ENCODE data around the gene PXDC1. TPM values are rescaled to one million over a fixed set of nuclear protein-coding genes. Genes with fewer than 3 reads are reported as not detected.
"Not testable (repeated sequence)": the region's sequence is repeated elsewhere in the genome, so short reads cannot be mapped to it uniquely, and the experiment has no call there.

Gene PXDC1
- total and polyA plus RNA-seq, 4 donors: 24.1 to 106 (median 77.6) TPM

DNA sequence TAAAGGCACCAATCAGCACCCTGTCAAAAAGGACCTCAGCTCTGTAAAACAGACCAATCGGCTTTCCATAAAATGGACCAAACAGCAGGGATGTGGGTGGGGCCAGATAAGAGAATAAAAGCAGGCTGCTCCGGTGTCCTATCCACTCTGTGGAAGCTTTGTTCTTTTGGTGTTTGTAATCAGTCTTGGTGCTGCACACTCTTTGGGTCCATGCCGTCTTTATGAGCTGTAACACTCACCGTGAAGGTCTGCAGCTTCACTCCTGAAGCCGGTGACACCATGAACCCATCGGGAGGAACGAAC is 7.3 kb upstream of the PXDC1 start:
- no peaks in the 10 kb centered on the region for H3K36me3 ChIP-seq (ENCODE audit: control insufficient read depth in 4 of 4, insufficient read depth in 3 of 4, low read depth in 1 of 4, low read length in 3 of 4)
- H3K9me3 ChIP-seq (ENCODE audit: control insufficient read depth in 4 of 4, low read length in 3 of 4): no peaks in the 10 kb centered on the region
- H3K27ac ChIP-seq (ENCODE audit: low read depth in 1 of 2, low read length in 2 of 2): no peak overlapping the region
- no peak overlapping the region for H3K9ac ChIP-seq (ENCODE audit: low read depth in 1 of 2, low read length in 2 of 2)
- H3K27me3 ChIP-seq (ENCODE audit: control insufficient read depth in 4 of 4, insufficient read depth in 4 of 4, low read length in 3 of 4): no peaks in the 10 kb centered on the region
- H3K4me3 ChIP-seq (ENCODE audit: low read depth in 1 of 3, low read length in 3 of 3): no peak overlapping the region
- TF ChIP-seq FOXA2 (IDR thresholded peaks at IDR 0.05): no peak
- no peak for TF ChIP-seq NR2F2 (IDR thresholded peaks at IDR 0.05)
- TF ChIP-seq HNF4G (IDR thresholded peaks at IDR 0.05): no peak
- TF ChIP-seq SP1 (IDR thresholded peaks at IDR 0.05): no peak
- no peak for TF ChIP-seq TAF1 (conservative IDR thresholded peaks at IDR 0.05)
- TF ChIP-seq, protein P1, sequence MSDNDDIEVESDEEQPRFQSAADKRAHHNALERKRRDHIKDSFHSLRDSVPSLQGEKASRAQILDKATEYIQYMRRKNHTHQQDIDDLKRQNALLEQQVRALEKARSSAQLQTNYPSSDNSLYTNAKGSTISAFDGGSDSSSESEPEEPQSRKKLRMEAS (IDR thresholded peaks at IDR 0.05): no peak
- TF ChIP-seq ZBTB33 (IDR thresholded peaks at IDR 0.05): no peak
- no peak for TF ChIP-seq YY1 (IDR thresholded peaks at IDR 0.05)
- no peak for TF ChIP-seq REST (IDR thresholded peaks at IDR 0.05)
- no peak for TF ChIP-seq RXRA (IDR thresholded peaks at IDR 0.05)
- no peak for TF ChIP-seq HNF4A (conservative IDR thresholded peaks at IDR 0.05)
- no peak for TF ChIP-seq FOXA1 (IDR thresholded peaks at IDR 0.05)
- no peak for TF ChIP-seq JUND (IDR thresholded peaks at IDR 0.05)
- no peak for TF ChIP-seq GABPA (IDR thresholded peaks at IDR 0.05 in 1 of 2, conservative IDR thresholded peaks at IDR 0.05 in 1 of 2)
- TF ChIP-seq EGR1 (IDR thresholded peaks at IDR 0.05; ENCODE audit: low read depth in 2 of 2): no peak
- 73% methylated on average over 7 of the region's 7 CpGs for WGBS
- no peak for DNase-seq (ENCODE audit: low spot score)
- peaks cover 0 to 10% (median 4%) of the 10 kb centered on the region in 4 donors for H3K4me1 ChIP-seq (ENCODE audit: control insufficient read depth in 4 of 4, insufficient read depth in 4 of 4, low read length in 3 of 4)

DNA sequence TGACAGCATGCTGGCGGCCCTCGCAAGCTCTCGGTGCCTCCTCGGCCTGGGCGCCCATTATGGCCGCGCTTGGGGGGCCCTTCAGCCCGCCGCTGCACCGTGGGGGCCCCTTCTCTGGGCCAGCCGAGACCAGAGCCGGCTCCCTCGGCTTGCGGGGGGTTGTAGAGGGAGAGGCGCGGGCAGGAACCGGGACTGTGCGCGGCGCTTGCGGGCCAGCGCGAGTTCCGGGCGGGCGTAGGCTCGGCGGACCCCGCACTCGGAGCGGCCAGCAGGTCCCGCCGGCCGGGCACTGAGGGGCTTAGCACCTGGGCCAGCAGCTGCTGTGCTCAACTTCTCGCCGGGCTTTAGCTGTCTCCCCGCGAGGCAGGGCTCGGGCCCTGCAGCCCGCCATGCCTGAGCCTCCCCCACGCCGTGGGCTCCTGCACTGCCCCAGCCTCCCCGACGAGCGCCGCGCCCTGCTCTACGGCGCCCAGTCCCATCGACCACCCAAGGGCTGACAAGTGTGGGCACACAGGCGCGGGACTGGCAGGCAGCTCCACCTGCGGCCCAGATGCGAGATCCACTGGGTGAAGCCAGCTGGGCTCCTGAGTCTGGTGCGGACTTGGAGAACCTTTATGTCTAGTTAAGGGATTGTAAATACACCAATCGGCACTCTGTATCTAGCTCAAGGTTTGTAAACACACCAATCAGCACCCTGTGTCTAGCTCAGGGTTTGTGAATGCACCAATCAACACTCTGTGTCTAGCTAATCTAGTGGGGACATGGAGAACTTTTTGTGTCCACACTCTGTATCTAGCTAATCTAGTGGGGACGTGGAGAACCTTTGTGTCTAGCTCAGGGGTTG is 6.7 kb upstream of the PXDC1 start:
- H3K27me3 ChIP-seq (ENCODE audit: control insufficient read depth in 4 of 4, insufficient read depth in 4 of 4, low read length in 3 of 4); H3K4me3 ChIP-seq (ENCODE audit: low read depth in 1 of 3, low read length in 3 of 3); H3K36me3 ChIP-seq (ENCODE audit: control insufficient read depth in 4 of 4, insufficient read depth in 3 of 4, low read depth in 1 of 4, low read length in 3 of 4); H3K27ac ChIP-seq (ENCODE audit: low read depth in 1 of 2, low read length in 2 of 2); DNase-seq (ENCODE audit: low spot score); H3K4me1 ChIP-seq (ENCODE audit: control insufficient read depth in 4 of 4, insufficient read depth in 4 of 4, low read length in 3 of 4); H3K9ac ChIP-seq (ENCODE audit: low read depth in 1 of 2, low read length in 2 of 2); H3K9me3 ChIP-seq (ENCODE audit: control insufficient read depth in 4 of 4, low read length in 3 of 4): not testable (repeated sequence)
- WGBS: 98% methylated on average over 57 of the region's 57 CpGs

All from liver (tissue), 9 donors.